DMS53 treated with DMSO at 0.1 percent for 48 hours (cell line): ENCODE data around the gene KRTAP9-3.
"Not testable (repeated sequence)": the region's sequence is repeated elsewhere in the genome, so short reads cannot be mapped to it uniquely, and the experiment has no call there.

ENCODE experiments used
- DNase-seq: peaks from one replicate; lab custom pipeline; 2025; ENCODE audit not compliant: unreplicated experiment; lab: John Stamatoyannopoulos, UW

Gene KRTAP9-3

GRCh38 chr17:41249637-41250240 lies 17.5 kb downstream of the KRTAP9-3 start, which contains the start of gene KRTAP9-4:
TSS of gene KRTAP9-4 (plus strand) at chr17:41249687. CDS start at chr17:41249721, 34 bp downstream.
- not testable (repeated sequence) for DNase-seq

GRCh38 chr17:41251261-41251660 lies 19.0 kb downstream of the KRTAP9-3 start:
- DNase-seq: no peak

GRCh38 chr17:41254861-41255260 lies 22.6 kb downstream of the KRTAP9-3 start:
- DNase-seq: no peak

GRCh38 chr17:41255381-41256290 lies 23.4 kb downstream of the KRTAP9-3 start, which contains the start of gene KRTAP9-9:
TSS of gene KRTAP9-9 (plus strand) at chr17:41255384.
- not testable (repeated sequence) for DNase-seq

GRCh38 chr17:41256291-41256685 lies 24.0 kb downstream of the KRTAP9-3 start:
- no peak for DNase-seq

GRCh38 chr17:41258406-41258805 lies 26.2 kb downstream of the KRTAP9-3 start:
- no peak for DNase-seq

- no peak for DNase-seq
These were observed 31.0 kb downstream of the KRTAP9-3 start for GRCh38 chr17:41263212-41263611.

- no peak for DNase-seq
These were observed 32.4 kb downstream of the KRTAP9-3 start for GRCh38 chr17:41264599-41264998.

GRCh38 chr17:41265078-41265477 lies 32.8 kb downstream of the KRTAP9-3 start, which contains the start of gene KRTAP9-6:
TSS of gene KRTAP9-6 (plus strand) at chr17:41265378. CDS start at chr17:41265378, 0 bp downstream.
- no peak for DNase-seq

GRCh38 chr17:41267711-41268110 lies 35.5 kb downstream of the KRTAP9-3 start:
- no peak for DNase-seq

GRCh38 chr17:41271323-41271722 lies 39.1 kb downstream of the KRTAP9-3 start:
- DNase-seq: not testable (repeated sequence)

- no peak for DNase-seq
These were observed 39.6 kb downstream of the KRTAP9-3 start for GRCh38 chr17:41271858-41272257.

- not testable (repeated sequence) for DNase-seq
These were observed 43.5 kb downstream of the KRTAP9-3 start, which contains the start of gene KRTAP9-7 for GRCh38 chr17:41275648-41276190. TSS of gene KRTAP9-7 (plus strand) at chr17:41275698. CDS start at chr17:41275698, 0 bp downstream.

GRCh38 chr17:41278176-41278955 lies 46.1 kb downstream of the KRTAP9-3 start:
- DNase-seq: no peak
